ENCODE measurements around the gene QRICH2. TPM values are rescaled to one million over a fixed set of nuclear protein-coding genes. Genes with fewer than 3 reads are reported as not detected.
"Not testable (repeated sequence)": the region's sequence is repeated elsewhere in the genome, so short reads cannot be mapped to it uniquely, and the experiment has no call there.

Gene QRICH2
- 3.5 and 6.8 TPM in 2 replicates for total RNA-seq

DNA sequence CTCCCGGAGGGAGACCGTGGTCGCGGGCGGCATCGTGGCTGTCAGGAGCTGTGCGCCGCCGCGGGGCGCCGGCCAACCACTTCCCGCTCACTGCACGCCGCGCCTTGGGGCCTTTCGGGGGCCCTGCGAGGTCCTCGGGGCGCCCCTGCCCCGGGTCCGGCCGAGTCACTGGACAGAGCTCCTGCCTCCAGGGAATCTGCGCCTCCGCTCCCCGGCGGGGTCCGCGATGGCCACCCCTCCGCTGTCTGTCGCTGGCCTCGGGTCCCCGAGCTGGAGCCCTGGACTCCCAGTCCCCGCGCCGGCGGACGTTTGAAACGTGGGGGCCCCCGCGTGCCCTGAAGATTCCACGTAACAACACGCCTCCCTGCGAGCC, at the start of gene QRICH2:
Gene QRICH2 (minus strand): TSS at position 311 of the 373 bp plus-strand sequence. CDS start 278 bp downstream, at position 33.
- DNase-seq (ENCODE audit: extremely low read depth, low read depth, low spot score), result no peak

DNA sequence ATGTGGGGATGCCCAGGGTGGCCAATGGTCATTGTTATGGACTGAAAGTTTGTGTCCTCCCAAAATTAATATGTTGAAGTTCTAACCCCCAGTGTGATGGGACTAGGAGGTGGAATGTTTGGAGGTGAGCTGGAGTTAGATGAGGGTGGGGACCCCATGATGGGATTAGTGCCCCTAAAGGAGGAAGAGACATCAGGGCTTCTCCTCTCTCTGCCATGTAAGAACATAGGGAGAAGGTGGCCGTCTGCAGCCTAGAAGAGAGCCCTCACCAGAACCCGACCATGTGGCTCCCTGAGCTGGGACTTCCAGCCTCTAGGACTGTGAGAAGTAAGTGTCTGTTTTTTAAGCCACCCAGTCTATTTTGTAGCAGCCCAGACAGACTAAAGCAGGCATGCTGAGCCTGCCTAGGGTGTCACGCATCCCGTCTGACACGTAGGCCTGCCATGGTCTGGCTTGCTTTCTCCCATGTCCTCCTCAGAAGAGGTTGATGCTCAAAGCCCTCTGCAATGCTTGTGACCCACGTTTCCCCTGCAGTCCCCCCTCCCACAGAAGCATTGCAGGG, 49.6 kb upstream of the QRICH2 start:
- no peak for DNase-seq (ENCODE audit: extremely low read depth, low read depth, low spot score)

- DNase-seq (ENCODE audit: extremely low read depth, low read depth, low spot score), result no peak
These were observed 48.9 kb upstream of the QRICH2 start for GRCh38 chr17:76356803-76357456.

- DNase-seq (ENCODE audit: extremely low read depth, low read depth, low spot score), result no peak
These were observed 46.8 kb upstream of the QRICH2 start for GRCh38 chr17:76354747-76355310.

DNA sequence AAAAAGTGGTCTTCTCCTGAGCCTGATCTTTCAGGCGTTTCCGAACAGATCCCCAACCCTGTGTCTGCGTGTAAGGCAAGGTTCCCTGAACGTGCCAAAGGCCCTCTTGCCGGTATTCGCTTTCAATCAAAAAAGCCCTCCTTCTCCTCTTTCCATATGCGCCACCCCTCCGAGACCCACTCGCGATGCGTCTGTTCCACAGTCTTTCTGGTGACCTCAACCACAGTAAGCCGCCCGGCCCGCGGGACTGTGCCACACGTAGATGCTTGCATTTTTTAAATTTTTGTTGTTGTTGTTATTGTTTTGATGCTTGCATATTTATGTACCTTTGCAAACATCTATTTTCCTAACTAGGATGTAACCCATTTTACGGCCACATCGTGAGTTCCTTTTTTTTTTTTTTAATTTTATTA, 46.2 kb upstream of the QRICH2 start:
- no peak for DNase-seq (ENCODE audit: extremely low read depth, low read depth, low spot score)

DNA sequence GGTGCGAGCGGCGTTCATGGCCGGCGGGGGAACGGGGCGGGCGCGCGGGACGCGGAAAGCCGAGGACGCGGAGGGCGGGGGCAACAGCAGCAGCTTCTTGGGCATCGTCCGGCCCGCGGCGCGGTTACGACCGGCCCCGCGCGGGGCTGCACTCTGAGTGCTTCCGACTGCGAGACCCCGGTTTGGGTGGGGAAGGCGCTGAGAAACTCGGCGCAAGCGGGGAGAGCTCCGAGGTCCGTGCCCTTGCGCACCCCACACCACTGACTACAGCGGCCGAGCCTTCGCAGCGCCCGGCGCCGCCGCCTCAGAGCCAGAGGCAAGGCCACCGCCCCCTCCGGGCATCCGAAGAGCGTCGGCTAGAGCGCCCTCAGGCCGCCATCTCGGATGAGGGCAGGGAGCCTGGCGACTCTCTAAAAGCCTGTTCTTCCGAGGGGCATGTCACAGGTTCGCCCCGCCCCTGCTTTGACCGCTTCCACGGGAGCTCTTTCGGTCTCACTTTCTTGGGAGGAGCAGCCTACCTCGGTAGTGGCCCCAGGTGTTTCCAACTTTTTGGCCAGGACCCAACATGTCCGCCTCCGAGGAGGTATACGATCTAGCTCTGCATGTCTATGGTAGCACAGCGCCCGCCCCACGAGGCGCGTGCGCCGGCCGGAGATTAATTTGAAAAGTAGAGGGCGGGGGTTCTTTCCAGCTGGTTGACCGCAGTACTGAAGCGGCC, 45.7 kb upstream of the QRICH2 start, which contains the start of gene PRPSAP1:
Gene PRPSAP1 (minus strand): TSS at position 318 of the 718 bp plus-strand sequence. CDS start 213 bp downstream, at position 105.
- peak; percentile 65 for DNase-seq (ENCODE audit: extremely low read depth, low read depth, low spot score)

DNA sequence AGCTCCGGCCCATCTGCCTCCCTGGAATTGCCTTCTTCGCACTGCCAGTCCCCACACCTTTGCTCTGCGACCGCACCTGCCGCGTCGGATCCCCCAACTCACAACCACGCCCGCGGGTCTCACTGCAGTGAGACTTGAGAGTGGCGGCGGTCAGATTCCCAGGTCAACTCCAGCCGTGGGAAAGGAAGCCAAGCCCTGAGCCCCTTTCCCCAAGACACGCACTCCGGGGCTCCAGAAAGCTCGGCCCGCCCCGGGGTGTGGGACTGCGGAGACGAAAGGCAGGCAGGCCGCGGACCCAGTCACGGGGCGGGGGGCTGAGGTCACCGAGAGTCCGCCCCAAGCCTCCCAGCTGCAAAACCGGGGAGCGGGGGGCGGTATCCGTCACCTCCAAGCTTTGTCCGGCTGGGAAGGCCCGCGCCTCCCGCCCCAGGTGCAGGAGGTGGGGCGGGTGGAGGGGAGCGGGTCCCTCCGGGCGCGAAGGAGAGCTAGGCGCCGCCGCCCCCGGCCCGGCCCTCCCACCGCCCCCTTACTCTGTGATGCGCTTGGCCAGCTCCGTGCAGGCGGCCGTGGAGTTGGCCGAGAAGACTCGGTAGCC, 45.0 kb upstream of the QRICH2 start:
- DNase-seq (ENCODE audit: extremely low read depth, low read depth, low spot score), result no peak

DNA sequence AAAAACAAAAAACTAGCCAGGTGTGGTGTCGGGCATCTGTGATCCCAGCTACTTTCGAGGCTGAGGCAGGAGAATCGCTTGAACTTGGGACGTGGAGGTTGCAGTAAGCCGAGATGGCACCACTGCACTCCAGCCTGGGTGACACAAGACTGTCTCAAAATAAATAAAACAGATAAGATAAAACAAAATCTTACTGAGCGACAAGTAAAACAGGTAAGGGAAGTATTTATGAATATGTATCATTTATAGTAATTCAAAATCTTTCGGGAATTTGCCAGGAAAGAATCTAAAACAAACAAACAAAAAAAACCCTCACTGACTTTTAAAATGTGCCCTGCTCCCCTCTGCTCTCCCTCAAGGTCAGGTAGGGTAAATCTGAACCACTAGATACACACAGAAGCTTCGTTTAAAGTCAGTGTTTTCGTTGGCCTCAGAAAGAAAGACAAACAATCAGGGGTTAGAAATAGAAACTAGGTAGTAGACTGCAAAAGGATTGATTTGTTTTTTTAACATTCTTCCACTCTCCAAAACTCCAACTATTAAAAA, 43.5 kb upstream of the QRICH2 start:
- DNase-seq (ENCODE audit: extremely low read depth, low read depth, low spot score), result no peak

DNA sequence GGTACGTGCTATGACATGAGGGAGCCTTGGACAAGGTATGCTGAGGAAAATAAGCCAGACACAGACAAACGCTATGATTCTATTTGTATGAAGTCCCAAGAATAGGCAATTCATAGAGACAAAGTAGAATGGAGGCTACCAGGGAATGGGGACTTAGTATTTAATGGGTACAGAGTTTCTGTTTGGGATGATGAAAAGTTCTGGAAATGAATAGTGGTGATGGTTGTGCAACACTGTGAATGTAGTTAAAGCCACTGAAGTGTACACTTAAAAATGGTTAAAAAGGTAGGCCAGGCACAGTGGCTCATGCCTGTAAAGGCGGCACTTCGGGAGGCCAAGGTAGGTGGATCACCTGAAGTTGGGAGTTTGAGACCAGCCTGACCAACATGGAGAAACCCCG, 42.4 kb upstream of the QRICH2 start:
- no peak for DNase-seq (ENCODE audit: extremely low read depth, low read depth, low spot score)

GRCh38 chr17:76346936-76347335, 38.9 kb upstream of the QRICH2 start:
- not testable (repeated sequence) for DNase-seq (ENCODE audit: extremely low read depth, low read depth, low spot score)

GRCh38 chr17:76345377-76345974, 37.4 kb upstream of the QRICH2 start:
- no peak for DNase-seq (ENCODE audit: extremely low read depth, low read depth, low spot score)

GRCh38 chr17:76343106-76343505, 35.0 kb upstream of the QRICH2 start:
- no peak for DNase-seq (ENCODE audit: extremely low read depth, low read depth, low spot score)

GRCh38 chr17:76341301-76341700, 33.2 kb upstream of the QRICH2 start:
- DNase-seq (ENCODE audit: extremely low read depth, low read depth, low spot score), result no peak

- DNase-seq (ENCODE audit: extremely low read depth, low read depth, low spot score), result no peak
These were observed 29.3 kb upstream of the QRICH2 start for GRCh38 chr17:76337413-76337777.

GRCh38 chr17:76336756-76337412, 28.8 kb upstream of the QRICH2 start:
- DNase-seq (ENCODE audit: extremely low read depth, low read depth, low spot score), result no peak

DNA sequence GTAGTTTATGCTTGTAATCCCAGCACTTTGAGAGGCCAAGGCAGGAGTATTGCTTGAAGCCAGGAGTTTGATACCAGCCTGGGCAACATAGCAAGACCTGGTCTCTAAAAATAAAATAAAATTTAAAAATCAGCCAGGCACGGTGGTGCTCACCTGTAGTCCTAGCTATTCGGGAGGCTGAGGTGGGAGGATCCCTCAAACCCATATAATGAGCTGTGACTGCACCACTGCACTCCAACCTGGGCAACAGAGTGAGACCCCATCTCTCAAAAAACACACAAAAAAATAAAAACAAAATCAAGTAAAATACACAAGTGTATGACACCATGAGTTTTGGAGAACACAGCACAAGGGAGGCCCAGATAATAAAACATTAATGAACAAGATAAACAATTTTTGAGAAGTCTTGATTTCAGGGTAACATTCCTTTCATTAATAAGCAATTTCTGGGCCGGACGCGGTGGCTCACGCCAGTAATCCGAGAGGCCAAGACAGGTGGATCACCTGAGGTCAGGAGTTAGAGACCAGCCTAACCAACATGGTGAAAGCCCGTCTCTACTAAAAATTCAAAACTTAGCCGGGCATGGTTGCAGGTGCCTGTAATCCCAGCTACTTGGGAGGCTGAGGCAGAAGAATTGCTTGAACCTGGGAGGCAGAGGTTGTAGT, 27.8 kb upstream of the QRICH2 start:
- no peak for DNase-seq (ENCODE audit: extremely low read depth, low read depth, low spot score)

DNA sequence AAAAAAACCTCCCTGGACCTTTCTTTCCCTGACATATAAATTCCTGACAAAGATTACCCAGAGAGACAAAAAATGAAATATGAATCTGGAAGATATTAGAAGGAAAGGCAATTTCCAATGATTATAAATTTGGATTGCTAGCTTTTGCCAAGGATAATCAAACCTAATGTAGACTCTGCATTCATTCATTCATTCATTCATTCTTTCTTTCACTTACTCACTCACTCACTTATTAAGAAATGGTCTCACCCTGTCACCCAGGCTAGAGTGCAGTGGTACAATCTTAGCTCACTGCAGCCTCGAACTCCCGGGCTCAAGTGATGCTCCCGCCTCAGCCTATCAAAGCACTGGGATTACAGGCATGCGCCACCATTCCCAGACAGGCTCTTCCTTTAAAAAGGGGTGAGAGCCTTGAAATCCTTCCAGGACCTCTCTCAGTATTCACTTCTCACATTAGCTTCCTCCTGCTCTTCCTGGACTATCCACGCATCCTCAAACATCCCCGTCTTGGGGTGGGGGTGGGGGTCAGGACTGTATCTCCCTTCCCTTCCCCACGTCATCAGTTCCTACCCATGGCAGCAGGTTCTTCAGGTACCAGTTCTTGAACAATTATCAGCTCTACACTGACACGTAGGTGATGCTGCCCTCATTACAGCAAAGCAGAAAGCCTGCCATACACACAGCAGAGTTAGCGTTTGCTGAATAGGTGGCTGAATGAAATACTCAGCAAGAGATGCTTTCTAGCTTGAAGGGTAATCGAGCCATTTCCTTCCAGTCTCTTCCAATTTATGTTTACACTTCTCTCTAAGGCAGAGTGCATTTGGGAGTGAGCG, 25.8 kb upstream of the QRICH2 start:
- DNase-seq (ENCODE audit: extremely low read depth, low read depth, low spot score), result no peak

DNA sequence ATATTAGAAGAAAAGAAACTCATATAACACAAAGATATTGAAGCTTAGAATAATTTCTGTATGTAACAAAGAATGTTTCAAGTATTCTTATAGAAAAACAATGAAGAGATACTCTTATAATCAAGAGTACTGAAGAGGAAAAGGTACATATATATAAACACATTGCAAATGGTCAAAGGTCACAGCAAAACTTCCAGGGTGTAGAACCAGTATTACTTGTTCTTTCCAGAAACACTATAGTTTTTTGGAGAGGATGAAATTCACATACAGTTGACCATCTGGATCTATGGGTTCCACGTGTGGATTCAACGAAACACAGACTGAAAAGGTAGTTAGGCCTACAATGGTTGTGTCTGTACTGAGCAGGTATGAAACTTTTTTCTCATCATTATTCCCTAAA, 23.0 kb upstream of the QRICH2 start:
- no peak for DNase-seq (ENCODE audit: extremely low read depth, low read depth, low spot score)

DNA sequence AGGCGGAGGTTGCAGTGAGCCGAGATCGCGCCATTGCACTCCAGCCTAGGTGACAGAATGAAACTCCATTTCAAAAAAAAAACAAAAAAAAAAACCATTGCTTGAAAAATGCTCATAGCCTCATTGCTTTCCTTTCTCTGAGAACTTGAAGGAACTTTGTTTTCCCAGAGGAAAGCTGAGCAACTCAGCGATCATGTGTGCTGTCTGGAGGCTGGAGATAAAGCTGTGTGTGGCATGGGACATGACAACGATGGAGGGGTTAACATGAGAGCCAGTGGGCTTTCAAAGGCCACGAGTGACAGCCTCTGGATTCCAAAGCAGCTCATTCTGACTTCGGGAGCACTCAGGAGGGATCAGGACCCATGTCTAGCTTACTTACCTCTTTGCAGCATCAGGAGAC, 21.6 kb upstream of the QRICH2 start:
- DNase-seq (ENCODE audit: extremely low read depth, low read depth, low spot score), result no peak

All from glomerular endothelial cell (primary cell).